ENCODE results near the gene CGB1.
A peak's percentile ranks its signal among the peaks of the same experiment; 100 is the strongest.

Gene CGB1

GRCh38 chr19:48993175-48994034 is 43.3 kb downstream of the CGB1 start, which contains the start of the genes GYS1 and RUVBL2:
Gene GYS1 (minus strand): TSS chr19:48993309. CDS start chr19:48993112, 197 bp downstream.
Gene RUVBL2 (plus strand): TSS chr19:48993887. CDS start chr19:48993912, 25 bp downstream.
- DNase-seq, result peak; percentile 99

GRCh38 chr19:48992581-48993174 is 44.0 kb downstream of the CGB1 start:
- no peak for DNase-seq

- no peak for DNase-seq
Measured at GRCh38 chr19:48991873-48992580, 44.7 kb downstream of the CGB1 start.

GRCh38 chr19:48991011-48991609 is 45.6 kb downstream of the CGB1 start:
- no peak for DNase-seq

- no peak for DNase-seq
Measured at GRCh38 chr19:48990400-48990799, 46.3 kb downstream of the CGB1 start.

- no peak for DNase-seq
Measured at GRCh38 chr19:48989701-48990291, 46.9 kb downstream of the CGB1 start.

GRCh38 chr19:48988860-48989259 is 47.8 kb downstream of the CGB1 start:
- DNase-seq, result no peak

GRCh38 chr19:48988286-48988685 is 48.4 kb downstream of the CGB1 start:
- no peak for DNase-seq

- no peak for DNase-seq
Measured at GRCh38 chr19:48987323-48987722, 49.4 kb downstream of the CGB1 start.

- no peak for DNase-seq
Measured at GRCh38 chr19:48986211-48986610, 50.5 kb downstream of the CGB1 start.

- no peak for DNase-seq
Measured at GRCh38 chr19:48985711-48986110, 51.0 kb downstream of the CGB1 start.

Data from NCI-H748 treated with DMSO at 0.1 percent for 48 hours (cell line).